Kidney (tissue), 14 donors: Measurements from ENCODE around the gene SFMBT2. TPM values are rescaled to one million over a fixed set of nuclear protein-coding genes. Genes with fewer than 3 reads are reported as not detected.

Source experiments
- DNase-seq, 5 donors: peaks; one replicate each; pipeline ENCODE4 v3.0.0-alpha.2; 2013 to 2020
- FAIRE-seq: peaks from 2 replicates; lab custom pipeline; 2012; peaks lifted over from hg19 to GRCh38; lab: Jason Lieb, UNC
- H3K27ac ChIP-seq, 2 donors: one replicate each; pipeline ENCODE4 v1.7.0; 2013; ENCODE audit warnings: low read depth in 2 of 2, low read length in 2 of 2, inconsistent platforms in 1 of 2
- H3K27me3 ChIP-seq: one replicate; pipeline ENCODE4 v1.7.1; 2013; ENCODE audit warnings: low read length, inconsistent platforms; ENCODE audit not compliant: control insufficient read depth, insufficient read depth
- H3K36me3 ChIP-seq, 3 donors: one replicate each; pipeline versions ENCODE4 v1.7.0 to v1.7.1; 2013; ENCODE audit warnings: low read length in 3 of 3, control low read depth in 1 of 3, inconsistent platforms in 1 of 3; ENCODE audit not compliant: insufficient read depth in 3 of 3, control insufficient read depth in 2 of 3
- H3K4me1 ChIP-seq, 3 donors: one replicate each; pipeline versions ENCODE4 v1.7.0 to v1.7.1; 2013; ENCODE audit warnings: low read length in 3 of 3, inconsistent platforms in 1 of 3, low read depth in 1 of 3; ENCODE audit not compliant: control insufficient read depth in 2 of 3, insufficient read depth in 2 of 3
- H3K4me3 ChIP-seq, 3 donors: one replicate each; pipeline versions ENCODE4 v1.7.0 to v1.8.1; 2013; ENCODE audit warnings: low read length in 3 of 3, control low read depth in 1 of 3, inconsistent platforms in 1 of 3
- H3K9ac ChIP-seq, 3 donors: one replicate each; pipeline versions ENCODE4 v1.7.0 to v1.7.1; 2013; ENCODE audit warnings: low read length in 3 of 3, control low read depth in 1 of 3, inconsistent platforms in 1 of 3
- H3K9me3 ChIP-seq, 3 donors: one replicate each; pipeline versions ENCODE4 v1.7.0 to v1.7.1; 2013; ENCODE audit warnings: low read length in 3 of 3, control low read depth in 1 of 3, inconsistent platforms in 1 of 3; ENCODE audit not compliant: control insufficient read depth in 2 of 3, insufficient read depth in 1 of 3
- intact Hi-C: fragments of 100-400 bp; cut with DNase I; formaldehyde crosslinking; loops from one replicate; pipeline ENCODE4 v1.11.1; 2022
- polyA plus RNA-seq: library from polyadenylated mRNA; stranded (reverse); fragments of 350-450 nt; fragmentation: Illumina TruSeq; extraction: RNeasy Lipid Tissue Mini Kit (QIAGEN cat#74804); gene quantifications from one replicate; pipeline ENCODE4 v1.2.3, GENCODE V29; 2014; ENCODE audit warnings: low read depth, low replicate concordance; ENCODE audit not compliant: insufficient read depth
- total RNA-seq: library from RNA; stranded (reverse); fragmentation: NEBNext Ultra II Directional; extraction: Animal tissue kit (Norgen Biotek cat#: 25700); gene quantifications from one replicate; pipeline ENCODE4 v1.2.1, GENCODE V29; 2021
- TF ChIP-seq, protein P1 (sequence below): IDR thresholded peaks from 3 replicates; pipeline ENCODE4 v1.5.1; 2012; ENCODE audit warnings: mild to moderate bottlenecking, moderate library complexity, borderline replicate concordance; ENCODE audit not compliant: insufficient read depth; ENCODE audit errors: extremely low read depth
- donor health status: control.
- donor health status: control.
- donor health status: control.
- donor health status: control.
- donor health status: control.
- donor health status: DM: yes; HTN: yes; CAD: no.
- donor health status: Normal renal cell carcinoma (clear cell type).

SFMBT2 gene
- total and polyA plus RNA-seq, 2 donors from 2014 or later, result 1.2 to 15.3 TPM

DNA sequence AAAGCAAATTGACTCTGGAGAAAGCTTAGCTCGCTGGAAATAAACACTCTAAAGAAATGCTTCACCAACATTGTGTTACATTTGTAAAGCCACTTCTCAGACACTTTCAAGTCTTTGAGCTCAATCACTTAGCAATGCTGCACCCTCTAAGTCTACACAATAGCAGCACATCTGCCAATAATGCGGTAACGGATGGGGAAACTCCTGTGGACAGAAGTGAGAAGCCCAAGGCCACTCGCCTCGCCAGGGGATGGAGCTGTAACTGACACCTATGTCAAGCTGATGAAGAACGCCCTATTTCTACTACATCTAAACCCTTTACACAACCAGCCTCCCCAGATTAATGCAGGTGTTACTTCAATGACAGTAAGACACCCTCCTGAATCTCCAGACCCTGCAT is 167.7 kb downstream of the SFMBT2 start:
- H3K9me3 ChIP-seq, result no peaks in the 10 kb centered on the region
- no peaks in the 10 kb centered on the region for H3K27me3 ChIP-seq
- no peak overlapping the region for H3K4me3 ChIP-seq
- no peaks in the 10 kb centered on the region for H3K36me3 ChIP-seq
- DNase-seq, result no peak
- no peaks in the 10 kb centered on the region for H3K4me1 ChIP-seq
- no peak overlapping the region for H3K9ac ChIP-seq
- intact Hi-C loops, result no loop called here
- TF ChIP-seq, protein P1, sequence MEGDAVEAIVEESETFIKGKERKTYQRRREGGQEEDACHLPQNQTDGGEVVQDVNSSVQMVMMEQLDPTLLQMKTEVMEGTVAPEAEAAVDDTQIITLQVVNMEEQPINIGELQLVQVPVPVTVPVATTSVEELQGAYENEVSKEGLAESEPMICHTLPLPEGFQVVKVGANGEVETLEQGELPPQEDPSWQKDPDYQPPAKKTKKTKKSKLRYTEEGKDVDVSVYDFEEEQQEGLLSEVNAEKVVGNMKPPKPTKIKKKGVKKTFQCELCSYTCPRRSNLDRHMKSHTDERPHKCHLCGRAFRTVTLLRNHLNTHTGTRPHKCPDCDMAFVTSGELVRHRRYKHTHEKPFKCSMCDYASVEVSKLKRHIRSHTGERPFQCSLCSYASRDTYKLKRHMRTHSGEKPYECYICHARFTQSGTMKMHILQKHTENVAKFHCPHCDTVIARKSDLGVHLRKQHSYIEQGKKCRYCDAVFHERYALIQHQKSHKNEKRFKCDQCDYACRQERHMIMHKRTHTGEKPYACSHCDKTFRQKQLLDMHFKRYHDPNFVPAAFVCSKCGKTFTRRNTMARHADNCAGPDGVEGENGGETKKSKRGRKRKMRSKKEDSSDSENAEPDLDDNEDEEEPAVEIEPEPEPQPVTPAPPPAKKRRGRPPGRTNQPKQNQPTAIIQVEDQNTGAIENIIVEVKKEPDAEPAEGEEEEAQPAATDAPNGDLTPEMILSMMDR, result no peak
- no peak for FAIRE-seq
- H3K27ac ChIP-seq, result no peak overlapping the region

DNA sequence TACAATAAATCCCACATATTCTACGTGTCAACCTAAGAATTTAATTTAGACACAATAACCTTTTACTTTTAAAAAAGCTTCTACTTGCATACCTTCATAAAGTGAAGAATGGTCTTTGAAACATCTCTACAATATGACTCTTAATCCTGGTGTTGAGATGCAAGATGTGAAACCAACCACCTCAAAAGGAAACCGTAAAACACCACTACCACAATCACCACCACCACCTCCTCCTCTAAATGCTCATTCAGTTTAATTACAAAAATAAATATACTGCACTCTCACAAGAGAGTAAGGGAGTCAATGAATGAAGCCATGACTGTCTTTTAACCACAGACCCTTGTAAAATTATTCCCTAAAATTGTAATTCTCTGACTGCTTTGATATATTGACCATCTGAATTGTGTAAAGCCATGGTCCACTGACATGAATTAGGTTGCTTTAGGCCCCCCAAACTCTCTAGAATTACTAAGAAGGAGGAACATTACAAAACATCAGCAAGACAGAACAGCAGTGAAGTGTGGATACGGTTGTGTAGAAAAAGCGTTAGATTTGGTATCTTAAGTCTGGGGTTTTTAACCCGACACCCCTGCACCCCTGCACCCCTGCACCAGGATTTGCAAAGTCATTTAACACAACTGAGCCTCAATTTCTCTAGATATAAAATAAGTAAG is 171.4 kb downstream of the SFMBT2 start:
- TF ChIP-seq, protein P1, result no peak
- Histone ChIP-seq H3K27ac (no peak overlapping the region), H3K27me3 (no peaks in the 10 kb centered on the region), H3K9me3 (no peaks in the 10 kb centered on the region), H3K4me3 (no peak overlapping the region), H3K36me3 (no peaks in the 10 kb centered on the region), H3K9ac (no peak overlapping the region), H3K4me1 (no peaks in the 10 kb centered on the region)
- intact Hi-C loops, result no loop called here
- DNase-seq (no peak), FAIRE-seq (no peak)

DNA sequence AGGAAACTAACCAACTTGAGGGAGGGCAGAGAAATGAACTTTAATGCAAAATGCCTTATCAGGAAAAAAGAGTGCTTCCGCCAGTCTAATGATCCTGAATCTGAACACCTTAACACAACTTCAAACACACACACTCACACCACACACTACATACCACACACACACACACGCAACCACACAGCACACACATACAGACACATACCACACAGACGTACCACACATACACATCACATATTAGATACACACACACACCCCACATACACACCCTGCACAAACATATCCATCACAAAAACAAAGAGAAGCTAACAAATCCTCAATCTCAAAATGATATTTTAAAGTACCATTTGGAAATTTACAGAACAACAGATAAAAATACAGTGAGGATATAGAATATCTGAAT is 175.5 kb downstream of the SFMBT2 start:
- DNase-seq (no peak), FAIRE-seq (no peak)
- Histone ChIP-seq H3K27ac (no peak overlapping the region), H3K36me3 (no peaks in the 10 kb centered on the region), H3K9me3 (no peaks in the 10 kb centered on the region), H3K27me3 (no peaks in the 10 kb centered on the region), H3K9ac (no peak overlapping the region), H3K4me1 (peaks cover 0 to 7% (median 0%) of the 10 kb centered on the region in 3 donors), H3K4me3 (no peak overlapping the region)
- TF ChIP-seq, protein P1, result no peak
- intact Hi-C loops, result no loop called here
